OCI-LY1 (cell line): ENCODE data around the gene IFNLR1.

Experiments used
- H2AFZ ChIP-seq: fragments of 200-600 bp; sonication (generic), shearing (Covaris generic); 2 replicates; pipeline ENCODE4 v1.6.0; 2014; ENCODE audit warnings: antibody characterized with exemption, mild to moderate bottlenecking, low read length
- H3F3A ChIP-seq: fragments of 200-600 bp; sonication (generic), shearing (Covaris generic); 2 replicates; pipeline ENCODE4 v1.6.0; 2014; ENCODE audit warnings: mild to moderate bottlenecking, antibody characterized with exemption, low read length, moderate library complexity; ENCODE audit not compliant: insufficient read depth
- H3K27ac ChIP-seq: fragments of 200-600 bp; sonication (generic); 2 replicates; pipeline ENCODE4 v1.5.1; 2014; ENCODE audit warnings: low read length, mixed run types, mild to moderate bottlenecking, low read depth; ENCODE audit not compliant: poor library complexity, severe bottlenecking
- H3K27me3 ChIP-seq: fragments of 200-600 bp; sonication (generic); 2 replicates; pipeline ENCODE4 v1.6.0; 2014; ENCODE audit warnings: antibody characterized with exemption, mild to moderate bottlenecking, low read length, moderate library complexity; ENCODE audit not compliant: insufficient read depth
- H3K36me3 ChIP-seq: fragments of 200-600 bp; sonication (generic); 2 replicates; pipeline ENCODE4 v1.6.1; 2014; ENCODE audit warnings: mild to moderate bottlenecking, antibody characterized with exemption, low read length, moderate library complexity, mixed read lengths; ENCODE audit not compliant: insufficient read depth
- H3K4me1 ChIP-seq: fragments of 200-600 bp; sonication (generic); 2 replicates; pipeline ENCODE4 v1.5.1; 2014; ENCODE audit warnings: mild to moderate bottlenecking, low read length, moderate library complexity; ENCODE audit not compliant: insufficient read depth, severe bottlenecking
- H3K4me2 ChIP-seq: fragments of 200-600 bp; sonication (generic), shearing (Covaris generic); 2 replicates; pipeline ENCODE4 v1.6.1; 2014; ENCODE audit warnings: low read length
- H3K4me3 ChIP-seq: fragments of 200-600 bp; sonication (generic); 2 replicates; pipeline ENCODE4 v1.5.1; 2014; ENCODE audit warnings: low read length, low read depth, mild to moderate bottlenecking, mixed read lengths; ENCODE audit not compliant: poor library complexity, severe bottlenecking
- H3K79me2 ChIP-seq: fragments of 200-600 bp; shearing (Covaris generic); 2 replicates; pipeline ENCODE4 v1.6.1; 2016; ENCODE audit warnings: mixed run types, low read length, mixed read lengths; ENCODE audit not compliant: insufficient read depth
- H3K9ac ChIP-seq: fragments of 200-600 bp; sonication (generic), shearing (Covaris generic); 2 replicates; pipeline ENCODE4 v1.6.1; 2014; ENCODE audit warnings: mild to moderate bottlenecking, low read length, mixed read lengths
- H3K9me2 ChIP-seq: fragments of 200-600 bp; sonication (generic), shearing (Covaris generic); 2 replicates; pipeline ENCODE4 v1.6.1; 2014; ENCODE audit warnings: low read depth, mild to moderate bottlenecking, low read length, mixed read lengths
- H3K9me3 ChIP-seq: fragments of 200-600 bp; shearing (Covaris generic); 2 replicates; pipeline ENCODE4 v1.6.1; 2014; ENCODE audit warnings: low read length, mixed read lengths
- H4K20me1 ChIP-seq: fragments of 200-600 bp; sonication (generic), shearing (Covaris generic); 2 replicates; pipeline ENCODE4 v1.6.0; 2016; ENCODE audit warnings: mild to moderate bottlenecking, low read length; ENCODE audit not compliant: insufficient read depth
- EZH2 ChIP-seq: fragments of 200-600 bp; sonication (generic), shearing (Covaris generic); IDR thresholded peaks from 2 replicates; pipeline ENCODE4 v1.8.0; 2017; ENCODE audit warnings: borderline replicate concordance, mixed run types, mild to moderate bottlenecking, antibody characterized with exemption, low read length, moderate library complexity, mixed read lengths
- TF ChIP-seq, protein P1 (sequence below): fragments of 200-600 bp; sonication (generic), shearing (Covaris generic); IDR thresholded peaks from 2 replicates; pipeline ENCODE4 v1.5.1; 2017; ENCODE audit warnings: mild to moderate bottlenecking, antibody characterized with exemption, low read length, moderate library complexity, mixed read lengths

The IFNLR1 gene

DNA sequence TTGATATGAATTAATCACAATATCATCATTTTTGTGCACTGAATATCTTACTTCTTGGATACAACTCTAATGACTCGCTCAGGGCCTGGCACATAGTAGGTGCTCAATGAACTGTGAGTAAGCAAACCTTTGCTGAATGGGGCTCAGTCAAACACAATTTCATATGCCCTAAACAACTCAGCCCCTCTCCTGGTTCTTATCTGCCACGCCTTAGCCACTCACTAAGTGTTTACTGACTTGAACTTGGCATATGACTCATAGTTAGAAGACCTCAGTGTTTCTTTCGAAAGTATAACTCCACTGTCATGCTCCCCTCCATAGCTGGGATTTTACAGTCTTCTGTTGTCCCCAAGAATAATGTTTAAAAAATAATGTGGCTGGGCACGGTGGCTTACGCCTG, 4.8 kb upstream of the IFNLR1 start:
- H3K9ac ChIP-seq = peak overlapping the region; percentile 6; the same call in 1 of the 2 replicates
- no peaks in the 10 kb centered on the region for H4K20me1 ChIP-seq
- peaks cover 58% of the 10 kb centered on the region for H3K4me1 ChIP-seq
- H3K27me3 ChIP-seq = no peaks in the 10 kb centered on the region
- peaks cover 1% of the 10 kb centered on the region for H3K79me2 ChIP-seq
- peak overlapping the region; percentile 99 for H3K27ac ChIP-seq
- no peaks in the 10 kb centered on the region for H3K9me2 ChIP-seq
- no peak overlapping the region for H3K4me2 ChIP-seq
- TF ChIP-seq EZH2 = no peak
- TF ChIP-seq, protein P1, sequence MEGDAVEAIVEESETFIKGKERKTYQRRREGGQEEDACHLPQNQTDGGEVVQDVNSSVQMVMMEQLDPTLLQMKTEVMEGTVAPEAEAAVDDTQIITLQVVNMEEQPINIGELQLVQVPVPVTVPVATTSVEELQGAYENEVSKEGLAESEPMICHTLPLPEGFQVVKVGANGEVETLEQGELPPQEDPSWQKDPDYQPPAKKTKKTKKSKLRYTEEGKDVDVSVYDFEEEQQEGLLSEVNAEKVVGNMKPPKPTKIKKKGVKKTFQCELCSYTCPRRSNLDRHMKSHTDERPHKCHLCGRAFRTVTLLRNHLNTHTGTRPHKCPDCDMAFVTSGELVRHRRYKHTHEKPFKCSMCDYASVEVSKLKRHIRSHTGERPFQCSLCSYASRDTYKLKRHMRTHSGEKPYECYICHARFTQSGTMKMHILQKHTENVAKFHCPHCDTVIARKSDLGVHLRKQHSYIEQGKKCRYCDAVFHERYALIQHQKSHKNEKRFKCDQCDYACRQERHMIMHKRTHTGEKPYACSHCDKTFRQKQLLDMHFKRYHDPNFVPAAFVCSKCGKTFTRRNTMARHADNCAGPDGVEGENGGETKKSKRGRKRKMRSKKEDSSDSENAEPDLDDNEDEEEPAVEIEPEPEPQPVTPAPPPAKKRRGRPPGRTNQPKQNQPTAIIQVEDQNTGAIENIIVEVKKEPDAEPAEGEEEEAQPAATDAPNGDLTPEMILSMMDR = no peak
- H3K4me3 ChIP-seq = no peak overlapping the region
- H3F3A ChIP-seq = peaks cover 15% of the 10 kb centered on the region; the same call in 1 of the 2 replicates
- no peak overlapping the region for H2AFZ ChIP-seq
- H3K36me3 ChIP-seq = no peaks in the 10 kb centered on the region
- H3K9me3 ChIP-seq = no peaks in the 10 kb centered on the region

GRCh38 chr1:24190983-24191461, 3.9 kb upstream of the IFNLR1 start:
- Histone ChIP-seq H3K9ac (peak overlapping the region; percentile 6; the same call in 1 of the 2 replicates), H3K4me2 (peak overlapping the region; percentile 63), H3K27me3 (no peaks in the 10 kb centered on the region), H4K20me1 (no peaks in the 10 kb centered on the region), H3K4me3 (peak overlapping the region; percentile 42), H2AFZ (no peak overlapping the region), H3K9me2 (no peaks in the 10 kb centered on the region), H3K9me3 (no peaks in the 10 kb centered on the region), H3K36me3 (peaks cover 3% of the 10 kb centered on the region; the same call in 1 of the 2 replicates), H3K79me2 (peaks cover 10% of the 10 kb centered on the region), H3K4me1 (peaks cover 61% of the 10 kb centered on the region), H3F3A (peaks cover 15% of the 10 kb centered on the region; the same call in 1 of the 2 replicates), H3K27ac (peak overlapping the region; percentile 99)
- TF ChIP-seq, protein P1 = no peak
- no peak for TF ChIP-seq EZH2

DNA sequence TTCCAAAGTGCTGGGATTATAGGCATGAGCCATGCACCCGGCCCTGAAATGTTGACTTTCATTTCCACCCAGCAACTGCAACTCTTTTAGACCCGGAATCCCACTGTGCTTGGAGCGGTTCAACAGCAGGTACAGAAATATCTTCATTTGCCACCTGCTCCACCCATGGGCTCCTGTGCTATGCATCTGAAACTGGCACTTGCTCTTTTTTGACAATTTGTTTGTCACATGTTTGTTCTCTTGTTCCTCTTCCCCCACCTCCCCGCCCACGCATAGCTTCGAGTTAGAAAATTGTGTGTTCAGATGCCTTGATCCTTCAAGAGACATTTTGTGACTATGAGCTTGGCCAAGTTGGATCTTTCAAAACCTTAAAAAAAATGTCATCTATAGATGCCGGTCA, 2.4 kb upstream of the IFNLR1 start:
- H3K4me3 ChIP-seq = peak overlapping the region; percentile 42
- peaks cover 24% of the 10 kb centered on the region for H3K79me2 ChIP-seq
- H3K9me3 ChIP-seq = no peaks in the 10 kb centered on the region
- TF ChIP-seq, protein P1 = no peak
- TF ChIP-seq EZH2 = no peak
- peaks cover 15% of the 10 kb centered on the region; the same call in 1 of the 2 replicates for H3F3A ChIP-seq
- no peak overlapping the region for H2AFZ ChIP-seq
- peak overlapping the region; percentile 67 for H3K9ac ChIP-seq
- peaks cover 75% of the 10 kb centered on the region for H3K4me1 ChIP-seq
- H3K36me3 ChIP-seq = peaks cover 14% of the 10 kb centered on the region; the same call in 1 of the 2 replicates
- peak overlapping the region; percentile 63 for H3K4me2 ChIP-seq
- no peaks in the 10 kb centered on the region for H4K20me1 ChIP-seq
- peak overlapping the region; percentile 99 for H3K27ac ChIP-seq
- H3K27me3 ChIP-seq = no peaks in the 10 kb centered on the region
- no peaks in the 10 kb centered on the region for H3K9me2 ChIP-seq
